ENCODE measurements around the gene SULT1C4. TPM values are rescaled to one million over a fixed set of nuclear protein-coding genes. Genes with fewer than 3 reads are reported as not detected.

SULT1C4 gene
- total RNA-seq, result 16.0 to 17.5 TPM (median 17.5 TPM) in 3 replicates

DNA sequence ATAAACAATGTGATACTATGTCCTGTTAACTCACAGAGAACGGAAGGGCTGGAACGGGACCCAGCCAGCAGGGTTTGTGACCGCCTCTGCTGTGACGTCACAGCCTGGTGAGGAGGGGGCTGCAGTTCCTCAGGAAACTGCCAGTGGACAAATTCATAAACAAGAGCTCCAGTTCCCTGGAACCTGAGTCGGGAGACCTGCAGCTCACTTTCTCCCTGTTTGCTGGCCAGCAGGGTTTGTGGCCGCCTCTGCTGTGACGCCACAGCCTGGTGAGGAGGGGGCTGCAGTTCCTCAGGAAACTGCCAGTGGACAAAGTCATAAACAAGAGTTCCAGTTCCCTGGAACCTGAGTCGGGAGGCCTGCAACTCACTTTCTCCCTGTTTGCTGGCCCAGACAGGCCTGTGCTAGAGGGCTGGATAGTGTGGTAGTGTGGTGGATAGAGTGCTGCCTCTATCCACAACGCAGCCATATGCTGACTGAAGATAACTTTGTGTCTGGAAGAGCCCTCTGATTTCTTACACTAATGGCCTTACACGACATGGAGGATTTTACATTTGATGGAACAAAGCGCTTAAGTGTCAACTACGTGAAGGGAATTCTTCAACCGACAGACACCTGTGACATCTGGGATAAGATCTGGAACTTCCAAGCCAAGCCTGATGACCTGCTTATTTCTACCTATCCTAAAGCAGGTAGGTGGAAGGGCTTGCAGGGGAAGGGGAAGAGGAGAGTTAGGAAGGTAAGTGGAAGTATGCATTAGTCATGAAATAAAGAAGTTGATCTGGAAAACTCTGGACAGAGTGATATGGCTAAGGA lies at the start of gene SULT1C4:
SULT1C4 (plus strand) TSS at position 140 of the 816 bp plus-strand sequence; CDS start at position 524, 384 bp downstream.
- no peaks in the 10 kb centered on the region for H3K27me3 Mint-ChIP-seq (ENCODE audit: low read depth)
- peaks cover 43% of the 10 kb centered on the region for H3K4me1 Mint-ChIP-seq
- DNase-seq (ENCODE audit: low spot score in 2 of 2, unreplicated experiment in 2 of 2), result peak; percentile 65 to 78
- H3K9me3 Mint-ChIP-seq, result no peaks in the 10 kb centered on the region
- TF ChIP-seq, protein P1, sequence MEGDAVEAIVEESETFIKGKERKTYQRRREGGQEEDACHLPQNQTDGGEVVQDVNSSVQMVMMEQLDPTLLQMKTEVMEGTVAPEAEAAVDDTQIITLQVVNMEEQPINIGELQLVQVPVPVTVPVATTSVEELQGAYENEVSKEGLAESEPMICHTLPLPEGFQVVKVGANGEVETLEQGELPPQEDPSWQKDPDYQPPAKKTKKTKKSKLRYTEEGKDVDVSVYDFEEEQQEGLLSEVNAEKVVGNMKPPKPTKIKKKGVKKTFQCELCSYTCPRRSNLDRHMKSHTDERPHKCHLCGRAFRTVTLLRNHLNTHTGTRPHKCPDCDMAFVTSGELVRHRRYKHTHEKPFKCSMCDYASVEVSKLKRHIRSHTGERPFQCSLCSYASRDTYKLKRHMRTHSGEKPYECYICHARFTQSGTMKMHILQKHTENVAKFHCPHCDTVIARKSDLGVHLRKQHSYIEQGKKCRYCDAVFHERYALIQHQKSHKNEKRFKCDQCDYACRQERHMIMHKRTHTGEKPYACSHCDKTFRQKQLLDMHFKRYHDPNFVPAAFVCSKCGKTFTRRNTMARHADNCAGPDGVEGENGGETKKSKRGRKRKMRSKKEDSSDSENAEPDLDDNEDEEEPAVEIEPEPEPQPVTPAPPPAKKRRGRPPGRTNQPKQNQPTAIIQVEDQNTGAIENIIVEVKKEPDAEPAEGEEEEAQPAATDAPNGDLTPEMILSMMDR (IDR thresholded peaks at IDR 0.05; ENCODE audit: unreplicated experiment), result no peak
- H3K36me3 Mint-ChIP-seq, result peaks cover 17% of the 10 kb centered on the region
- peak within 1 kb of the TSS; percentile 92 for H3K27ac Mint-ChIP-seq
- peak within 1 kb of the TSS; percentile 70 for H3K4me3 Mint-ChIP-seq

- TF ChIP-seq, protein P1 (IDR thresholded peaks at IDR 0.05; ENCODE audit: unreplicated experiment), result no peak
- Mint-ChIP-seq H3K9me3 (no peaks in the 10 kb centered on the region), H3K4me1 (peaks cover 12% of the 10 kb centered on the region), H3K27me3 (ENCODE audit: low read depth) (peaks cover 42% of the 10 kb centered on the region), H3K27ac (no peak overlapping the region), H3K36me3 (no peaks in the 10 kb centered on the region), H3K4me3 (no peak overlapping the region)
- no peak for DNase-seq (ENCODE audit: low spot score in 2 of 2, unreplicated experiment in 2 of 2)
These were observed 48.0 kb upstream of the SULT1C4 start for GRCh38 chr2:108329771-108330170.

GRCh38 chr2:108330979-108331378 lies 46.8 kb upstream of the SULT1C4 start:
- peaks cover 45% of the 10 kb centered on the region for H3K27me3 Mint-ChIP-seq (ENCODE audit: low read depth)
- no peak overlapping the region for H3K4me3 Mint-ChIP-seq
- H3K36me3 Mint-ChIP-seq, result no peaks in the 10 kb centered on the region
- no peaks in the 10 kb centered on the region for H3K9me3 Mint-ChIP-seq
- DNase-seq (ENCODE audit: low spot score in 2 of 2, unreplicated experiment in 2 of 2), result no peak
- TF ChIP-seq, protein P1 (IDR thresholded peaks at IDR 0.05; ENCODE audit: unreplicated experiment), result no peak
- H3K27ac Mint-ChIP-seq, result peak overlapping the region; percentile 19
- peaks cover 12% of the 10 kb centered on the region for H3K4me1 Mint-ChIP-seq

GRCh38 chr2:108345951-108346350 lies 31.8 kb upstream of the SULT1C4 start:
- TF ChIP-seq, protein P1 (IDR thresholded peaks at IDR 0.05; ENCODE audit: unreplicated experiment), result no peak
- Mint-ChIP-seq H3K4me3 (no peak overlapping the region), H3K27ac (no peak overlapping the region)

GRCh38 chr2:108346827-108347226 lies 30.9 kb upstream of the SULT1C4 start:
- Mint-ChIP-seq H3K4me1 (no peaks in the 10 kb centered on the region), H3K36me3 (no peaks in the 10 kb centered on the region), H3K27me3 (ENCODE audit: low read depth) (peaks cover 26% of the 10 kb centered on the region), H3K9me3 (peaks cover 8% of the 10 kb centered on the region), H3K27ac (no peak overlapping the region), H3K4me3 (no peak overlapping the region)
- TF ChIP-seq, protein P1 (IDR thresholded peaks at IDR 0.05; ENCODE audit: unreplicated experiment), result no peak
- no peak for DNase-seq (ENCODE audit: low spot score in 2 of 2, unreplicated experiment in 2 of 2)

More at GRCh38 chr2:108345951-108346350, 31.8 kb upstream of the SULT1C4 start:
- H3K27me3 Mint-ChIP-seq (ENCODE audit: low read depth), result peaks cover 27% of the 10 kb centered on the region
- H3K36me3 Mint-ChIP-seq, result no peaks in the 10 kb centered on the region
- peaks cover 8% of the 10 kb centered on the region for H3K9me3 Mint-ChIP-seq
- no peaks in the 10 kb centered on the region for H3K4me1 Mint-ChIP-seq
- DNase-seq (ENCODE audit: low spot score in 2 of 2, unreplicated experiment in 2 of 2), result no peak
